T47D (cell line): ENCODE data around the gene RSL1D1.
A peak's percentile ranks its signal among the peaks of the same experiment; 100 is the strongest.

Experiments used
- DNase-seq, 2 experiments: peaks; one replicate each; pipeline versions ENCODE4 v3.0.0 to v3.0.0-alpha.2; 2011 to 2012; ENCODE audit warnings: low read depth in 1 of 2, low spot score in 1 of 2
- JUND ChIP-seq: IDR thresholded peaks from 2 replicates; pipeline ENCODE4 v1.6.1; 2012; ENCODE audit warnings: low read depth
- in situ Hi-C: cut with HindIII; loops from 2 replicates; pipeline ENCODE4 v1.10.0; 2016; ENCODE audit warnings: low sequenced_read_pairs, low pct_unique_long_range_greater_than_20kb

The RSL1D1 gene

GRCh38 chr16:11800382-11800718, 51.0 kb downstream of the RSL1D1 start:
- in situ Hi-C loops: no loop called here
- DNase-seq: no peak
- no peak for TF ChIP-seq JUND

DNA sequence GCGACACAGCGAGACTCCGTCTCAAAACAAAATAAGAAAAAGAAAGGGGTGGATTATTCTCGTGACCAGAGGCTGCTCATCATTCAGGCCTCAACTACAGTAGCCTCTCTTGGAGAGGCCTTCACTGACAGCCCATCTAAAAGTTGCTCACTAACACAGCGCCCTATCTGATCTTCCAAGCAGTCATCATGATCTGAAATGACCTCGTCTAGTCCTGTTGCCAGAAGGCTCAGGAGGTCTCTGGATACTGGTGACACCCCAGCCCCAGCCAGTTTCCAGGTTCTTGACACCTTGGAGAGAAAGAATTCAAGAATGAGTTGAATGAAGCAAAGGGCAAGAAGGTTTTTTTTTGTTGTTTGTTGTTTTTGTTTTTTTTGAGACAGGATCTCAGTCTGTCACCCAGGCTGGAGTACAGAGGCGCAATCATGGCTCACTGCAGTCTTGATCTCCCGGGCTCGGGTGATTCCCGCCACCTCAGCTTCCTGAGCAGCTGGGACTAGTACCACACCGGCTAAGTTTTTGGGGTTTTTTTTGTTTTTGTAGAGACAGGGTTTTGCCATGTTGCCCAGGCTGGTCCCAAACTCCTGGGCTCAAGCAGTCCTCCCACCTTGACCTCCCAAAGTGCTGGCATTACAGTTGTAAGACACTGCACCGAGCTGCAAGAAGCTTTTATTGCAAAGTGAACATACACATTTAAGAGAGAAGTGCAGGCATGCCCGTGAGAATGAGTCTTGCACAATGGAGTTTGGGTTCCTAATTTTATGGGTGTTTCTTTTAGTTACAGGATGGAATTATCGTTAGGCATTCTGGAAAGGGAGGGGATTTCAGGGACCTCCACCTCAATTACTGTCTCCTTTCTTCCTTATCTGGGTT, 51.6 kb downstream of the RSL1D1 start:
- no peak for TF ChIP-seq JUND
- in situ Hi-C loops: no loop called here
- no peak for DNase-seq

- no peak for TF ChIP-seq JUND
- in situ Hi-C loops: no loop called here
- DNase-seq: no peak
Observed at GRCh38 chr16:11799017-11799381, 52.3 kb downstream of the RSL1D1 start.

GRCh38 chr16:11797957-11798299, 53.4 kb downstream of the RSL1D1 start:
- in situ Hi-C loops: no loop called here
- DNase-seq: no peak
- no peak for TF ChIP-seq JUND

GRCh38 chr16:11797166-11797956, 54.0 kb downstream of the RSL1D1 start, which contains the start of gene ZC3H7A:
Gene ZC3H7A (minus strand): TSS chr16:11797258. CDS start chr16:11782354, 14,904 bp downstream.
- peak; percentile 94 to 98 for DNase-seq
- no peak for TF ChIP-seq JUND
- in situ Hi-C loops: no loop called here

GRCh38 chr16:11796227-11797165, 54.8 kb downstream of the RSL1D1 start:
- in situ Hi-C loops: no loop called here
- no peak for DNase-seq
- no peak for TF ChIP-seq JUND

GRCh38 chr16:11795887-11796226, 55.5 kb downstream of the RSL1D1 start:
- no peak for TF ChIP-seq JUND
- in situ Hi-C loops: no loop called here
- DNase-seq: no peak

DNA sequence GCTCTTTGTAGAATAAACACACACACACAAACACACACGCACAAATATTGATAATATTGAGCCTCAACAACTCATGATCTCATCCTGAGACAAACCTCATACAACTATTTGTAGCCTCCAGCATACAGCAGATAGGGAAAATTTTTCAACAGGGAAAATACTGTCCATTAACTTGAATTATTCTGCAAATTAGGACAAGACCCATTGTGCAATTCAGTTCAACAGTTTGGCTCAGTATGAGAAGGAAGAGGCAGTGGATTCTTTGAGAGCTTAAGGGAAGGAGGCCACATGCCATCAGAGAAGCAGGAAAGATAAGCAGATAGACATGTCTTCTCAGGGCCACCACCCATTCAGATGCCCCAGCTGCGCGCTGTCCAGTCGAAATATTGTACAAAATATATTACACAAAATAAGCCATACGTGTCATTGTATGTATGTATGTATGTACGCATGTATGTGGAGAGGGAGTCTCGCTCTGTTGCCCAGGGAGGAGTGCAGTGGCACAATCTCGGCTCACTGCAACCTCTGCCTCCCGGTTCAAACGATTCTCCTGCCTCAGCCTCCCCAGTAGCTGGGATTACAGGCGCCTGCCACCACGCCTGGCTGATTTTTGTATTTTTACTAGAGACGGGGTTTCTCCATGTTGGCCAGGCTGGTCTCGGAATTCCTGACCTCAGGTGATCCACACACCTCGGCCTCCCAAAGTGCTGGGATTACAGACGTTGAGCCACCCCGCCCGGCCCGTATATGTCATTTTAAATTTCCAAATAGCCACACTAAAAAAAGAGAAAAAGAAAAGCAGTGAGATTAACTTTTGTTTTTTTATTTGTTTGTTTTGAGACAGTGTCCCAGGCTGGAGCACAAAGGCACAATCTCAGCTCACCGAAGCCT, 56.1 kb downstream of the RSL1D1 start:
- in situ Hi-C loops: no loop called here
- no peak for DNase-seq
- TF ChIP-seq JUND: no peak

DNA sequence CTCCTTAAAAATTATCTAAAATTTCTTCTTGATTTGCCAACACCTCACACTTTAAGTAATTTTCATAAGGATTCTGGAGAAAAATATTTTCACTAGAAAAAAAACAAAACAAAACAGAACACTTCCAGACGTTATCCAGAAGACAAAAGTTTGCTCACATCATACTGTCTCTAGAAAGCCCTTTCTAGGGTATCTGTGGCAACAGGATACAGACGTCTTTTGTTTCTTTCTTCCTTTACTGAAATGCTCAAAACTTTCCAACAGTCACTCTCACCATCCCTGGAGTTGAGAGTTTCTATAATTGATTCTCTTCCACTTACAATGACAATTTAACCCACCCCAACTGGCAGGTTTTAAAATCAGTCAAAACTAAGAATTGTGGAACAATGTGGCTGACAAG, 56.9 kb downstream of the RSL1D1 start:
- in situ Hi-C loops: no loop called here
- no peak for DNase-seq
- TF ChIP-seq JUND: no peak

- DNase-seq: no peak
- in situ Hi-C loops: no loop called here
- TF ChIP-seq JUND: no peak
Observed at GRCh38 chr16:11793840-11794239, 57.5 kb downstream of the RSL1D1 start.

DNA sequence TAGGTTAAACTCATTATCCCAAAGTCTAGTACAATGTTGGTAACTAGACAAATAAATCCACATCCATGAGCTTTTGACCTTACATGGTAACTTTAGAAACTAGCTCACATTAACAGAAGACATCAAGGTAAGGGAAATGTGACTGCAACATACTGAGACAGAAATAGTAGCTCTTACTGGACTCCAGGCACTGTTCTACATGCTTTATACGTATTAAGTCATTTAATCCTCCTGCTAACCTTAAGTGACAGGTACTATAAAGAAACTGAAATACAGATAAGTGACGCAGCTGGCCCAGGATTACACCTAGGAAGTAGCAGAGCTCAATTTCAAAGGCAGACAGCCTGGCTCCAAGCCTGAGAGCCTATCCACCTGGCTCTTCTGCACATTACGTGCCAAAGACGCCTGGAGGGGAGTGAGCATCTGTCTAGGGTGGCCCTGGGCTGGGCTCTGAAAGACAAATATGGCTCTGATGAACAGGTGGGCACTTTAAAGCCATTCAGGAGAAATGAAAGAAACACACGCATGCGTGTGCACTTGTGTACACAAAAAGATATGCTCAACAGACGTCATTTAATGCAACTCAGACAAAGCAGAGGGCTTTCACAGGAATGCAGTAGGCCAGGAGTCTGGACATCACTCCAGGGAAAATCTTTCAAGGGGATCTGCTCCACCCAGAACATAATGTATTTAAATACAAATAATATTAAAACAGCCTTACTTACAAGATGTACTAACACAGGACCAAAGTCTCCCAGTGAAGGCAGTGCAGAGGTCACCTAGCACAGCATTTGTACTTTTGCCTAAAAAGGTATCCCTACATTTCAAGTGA, 58.7 kb downstream of the RSL1D1 start:
- DNase-seq: no peak
- in situ Hi-C loops: no loop called here
- no peak for TF ChIP-seq JUND
